ENCODE measurements around the gene DPPA2.

The DPPA2 gene

GRCh38 chr3:109313061-109313460 lies 3.3 kb downstream of the DPPA2 start:
- DNase-seq = no peak

- no peak for DNase-seq
Measured at GRCh38 chr3:109297496-109297895, 18.8 kb downstream of the DPPA2 start.

- DNase-seq = no peak
Measured at GRCh38 chr3:109284071-109284470, 32.2 kb downstream of the DPPA2 start.

- no peak for DNase-seq
Measured at GRCh38 chr3:109278546-109278945, 37.8 kb downstream of the DPPA2 start.

GRCh38 chr3:109278141-109278540 lies 38.2 kb downstream of the DPPA2 start:
- no peak for DNase-seq

- DNase-seq = peak in 1 of 2 donors; percentile 1
Measured at GRCh38 chr3:109275702-109276293, 40.5 kb downstream of the DPPA2 start.

- DNase-seq = no peak
Measured at GRCh38 chr3:109270779-109271178, 45.5 kb downstream of the DPPA2 start.

- no peak for DNase-seq
Measured at GRCh38 chr3:109269577-109270275, 46.6 kb downstream of the DPPA2 start.

- no peak for DNase-seq
Measured at GRCh38 chr3:109268181-109268580, 48.1 kb downstream of the DPPA2 start.

- no peak for DNase-seq
Measured at GRCh38 chr3:109265295-109265694, 51.0 kb downstream of the DPPA2 start.

- no peak for DNase-seq
Measured at GRCh38 chr3:109257269-109257668, 59.0 kb downstream of the DPPA2 start.

- no peak for DNase-seq
Measured at GRCh38 chr3:109254770-109255169, 61.5 kb downstream of the DPPA2 start.

GRCh38 chr3:109252641-109253040 lies 63.7 kb downstream of the DPPA2 start:
- no peak for DNase-seq

Measured in stimulated activated CD4-positive, alpha-beta T cell treated with anti-CD3 and anti-CD28 coated beads, Interleukin-2, amount 100 ng/mL, for 48 hours (primary cell).